ENCODE measurements around the gene ZNF839.

GRCh38 chr14:102342238-102342637 lies 22.7 kb downstream of the ZNF839 start:
- TF ChIP-seq CTCF (IDR thresholded peaks at IDR 0.05), result no peak
- no peak for TF ChIP-seq MAX (IDR thresholded peaks at IDR 0.05; ENCODE audit: low read depth)
- no peak for TF ChIP-seq RXRA (IDR thresholded peaks at IDR 0.05; ENCODE audit: borderline replicate concordance, low read depth)
- TF ChIP-seq POLR2AphosphoS5 (IDR thresholded peaks at IDR 0.05; ENCODE audit: low read depth, low read length), result no peak
- TF ChIP-seq EP300 (IDR thresholded peaks at IDR 0.05; ENCODE audit: borderline replicate concordance in 1 of 2, low read depth in 1 of 2, low read length in 1 of 2), result no peak
- TF ChIP-seq JUND (IDR thresholded peaks at IDR 0.05), result no peak
- no peak for TF ChIP-seq NFIC (IDR thresholded peaks at IDR 0.05; ENCODE audit: borderline replicate concordance)
- no peak for TF ChIP-seq RAD21 (IDR thresholded peaks at IDR 0.05; ENCODE audit: low read length)
- no peak for TF ChIP-seq USF1 (IDR thresholded peaks at IDR 0.05; ENCODE audit: borderline replicate concordance, low read depth)
